GM19397 (cell line): ENCODE measurements around the gene PSAP.

Source experiments
- ATAC-seq: cut with Tn5 transposase; IDR thresholded peaks from one replicate; pipeline ENCODE4 v1.9.1; 2021; ENCODE audit warnings: mild to moderate bottlenecking, moderate library complexity; ENCODE audit not compliant: unreplicated experiment

PSAP gene

GRCh38 chr10:71769279-71769823, 81.7 kb downstream of the PSAP start:
- ATAC-seq, result no peak

- ATAC-seq, result no peak
Measured at GRCh38 chr10:71767420-71768035, 83.5 kb downstream of the PSAP start.

GRCh38 chr10:71766717-71767419, 84.2 kb downstream of the PSAP start:
- no peak for ATAC-seq
